Measurements from ENCODE around the gene COL4A1.
"Not testable (repeated sequence)": the region's sequence is repeated elsewhere in the genome, so short reads cannot be mapped to it uniquely, and the experiment has no call there.

The COL4A1 gene

DNA sequence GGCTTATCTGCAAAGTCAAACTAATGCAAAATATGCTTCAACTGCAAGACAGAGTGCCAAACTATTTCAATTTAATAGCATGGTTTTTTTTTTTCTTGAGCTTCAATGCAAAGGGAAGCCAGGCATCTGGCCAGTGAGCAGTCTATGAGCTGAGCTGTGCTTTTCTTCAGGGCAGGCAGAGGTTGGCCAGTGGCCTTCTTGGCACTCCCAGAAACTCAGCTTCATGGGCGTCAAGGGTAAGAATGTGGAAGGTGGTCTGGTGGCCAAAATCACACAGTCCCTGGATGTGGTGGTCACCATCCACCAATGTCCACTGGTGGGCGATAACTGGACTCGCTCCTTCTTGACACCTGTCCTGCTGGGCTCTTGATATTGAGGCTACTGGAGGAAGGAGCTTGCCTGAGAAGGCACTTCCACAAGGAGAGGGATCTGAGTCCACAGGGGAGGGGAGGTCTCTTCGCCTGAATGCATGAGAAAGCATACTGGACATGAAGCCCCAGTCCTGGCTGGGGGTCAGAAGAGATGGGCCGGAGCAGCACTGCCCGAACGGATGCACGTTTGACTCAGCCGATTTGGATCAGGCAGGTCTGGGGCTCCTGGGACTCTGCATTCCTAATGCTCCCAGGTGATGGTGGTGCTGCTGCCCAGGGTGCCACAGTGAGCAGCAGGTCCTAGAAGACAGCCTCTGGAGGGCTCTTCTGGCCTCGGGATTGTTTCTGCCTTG, 17.2 kb upstream of the COL4A1 start:
- TF ChIP-seq, protein P1, sequence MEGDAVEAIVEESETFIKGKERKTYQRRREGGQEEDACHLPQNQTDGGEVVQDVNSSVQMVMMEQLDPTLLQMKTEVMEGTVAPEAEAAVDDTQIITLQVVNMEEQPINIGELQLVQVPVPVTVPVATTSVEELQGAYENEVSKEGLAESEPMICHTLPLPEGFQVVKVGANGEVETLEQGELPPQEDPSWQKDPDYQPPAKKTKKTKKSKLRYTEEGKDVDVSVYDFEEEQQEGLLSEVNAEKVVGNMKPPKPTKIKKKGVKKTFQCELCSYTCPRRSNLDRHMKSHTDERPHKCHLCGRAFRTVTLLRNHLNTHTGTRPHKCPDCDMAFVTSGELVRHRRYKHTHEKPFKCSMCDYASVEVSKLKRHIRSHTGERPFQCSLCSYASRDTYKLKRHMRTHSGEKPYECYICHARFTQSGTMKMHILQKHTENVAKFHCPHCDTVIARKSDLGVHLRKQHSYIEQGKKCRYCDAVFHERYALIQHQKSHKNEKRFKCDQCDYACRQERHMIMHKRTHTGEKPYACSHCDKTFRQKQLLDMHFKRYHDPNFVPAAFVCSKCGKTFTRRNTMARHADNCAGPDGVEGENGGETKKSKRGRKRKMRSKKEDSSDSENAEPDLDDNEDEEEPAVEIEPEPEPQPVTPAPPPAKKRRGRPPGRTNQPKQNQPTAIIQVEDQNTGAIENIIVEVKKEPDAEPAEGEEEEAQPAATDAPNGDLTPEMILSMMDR (IDR thresholded peaks at IDR 0.05; ENCODE audit: extremely low read depth, missing control alignments): no peak
- no peak for DNase-seq (ENCODE audit: low spot score)

DNA sequence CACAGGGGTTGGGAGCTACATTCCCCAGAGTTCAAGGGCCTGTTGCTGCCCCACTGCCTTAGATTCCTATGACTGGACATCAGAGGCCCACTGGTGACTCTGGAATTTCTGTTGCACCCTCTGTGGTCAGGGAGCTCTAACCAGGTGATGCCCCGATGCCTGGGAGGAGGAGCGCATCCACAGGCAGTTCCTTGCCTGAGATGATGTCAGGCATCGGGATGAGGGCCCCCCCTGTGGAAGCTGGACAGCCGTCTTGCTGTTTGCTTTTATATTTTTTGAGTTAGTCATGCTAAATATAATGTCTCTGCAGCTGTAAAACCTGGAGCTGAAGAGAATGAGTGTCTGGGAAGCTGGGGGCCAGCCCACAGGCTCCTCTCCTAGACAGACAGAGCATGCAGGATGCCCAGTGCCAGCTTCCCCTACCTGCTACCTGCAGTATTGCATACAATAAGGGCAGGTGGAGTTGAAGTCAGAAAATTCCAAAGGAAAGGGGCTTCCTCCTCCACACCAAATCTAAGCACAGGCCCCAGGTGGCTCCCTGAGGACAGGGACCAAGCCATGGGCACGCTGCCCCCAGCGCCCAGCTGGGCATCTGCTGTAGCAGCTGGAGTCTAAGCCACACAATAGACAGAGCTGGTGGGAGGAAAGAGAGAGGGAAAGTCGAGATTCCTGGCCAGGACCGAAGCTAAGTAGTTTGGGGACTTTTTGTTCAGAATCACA, 16.4 kb upstream of the COL4A1 start:
- DNase-seq (ENCODE audit: low spot score): no peak
- TF ChIP-seq, protein P1 (IDR thresholded peaks at IDR 0.05; ENCODE audit: extremely low read depth, missing control alignments): no peak

DNA sequence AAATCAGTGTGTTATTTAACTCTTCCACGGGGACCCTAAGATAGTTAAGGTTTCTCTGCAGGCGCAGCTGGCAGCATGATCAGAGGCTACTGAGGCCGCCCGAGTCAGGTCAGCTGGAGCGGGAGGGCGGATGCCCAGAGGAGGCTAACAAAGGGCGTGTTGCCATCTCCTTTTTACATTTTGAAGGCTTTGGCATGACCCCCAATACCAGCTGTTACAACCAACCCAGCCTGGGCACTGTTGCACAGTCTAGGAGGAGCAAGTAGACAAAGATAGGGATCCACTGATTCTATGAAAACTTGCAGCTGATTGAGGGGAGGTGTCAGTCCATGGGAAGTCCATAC, 15.8 kb upstream of the COL4A1 start:
- no peak for DNase-seq (ENCODE audit: low spot score)
- TF ChIP-seq, protein P1 (IDR thresholded peaks at IDR 0.05; ENCODE audit: extremely low read depth, missing control alignments): no peak

DNA sequence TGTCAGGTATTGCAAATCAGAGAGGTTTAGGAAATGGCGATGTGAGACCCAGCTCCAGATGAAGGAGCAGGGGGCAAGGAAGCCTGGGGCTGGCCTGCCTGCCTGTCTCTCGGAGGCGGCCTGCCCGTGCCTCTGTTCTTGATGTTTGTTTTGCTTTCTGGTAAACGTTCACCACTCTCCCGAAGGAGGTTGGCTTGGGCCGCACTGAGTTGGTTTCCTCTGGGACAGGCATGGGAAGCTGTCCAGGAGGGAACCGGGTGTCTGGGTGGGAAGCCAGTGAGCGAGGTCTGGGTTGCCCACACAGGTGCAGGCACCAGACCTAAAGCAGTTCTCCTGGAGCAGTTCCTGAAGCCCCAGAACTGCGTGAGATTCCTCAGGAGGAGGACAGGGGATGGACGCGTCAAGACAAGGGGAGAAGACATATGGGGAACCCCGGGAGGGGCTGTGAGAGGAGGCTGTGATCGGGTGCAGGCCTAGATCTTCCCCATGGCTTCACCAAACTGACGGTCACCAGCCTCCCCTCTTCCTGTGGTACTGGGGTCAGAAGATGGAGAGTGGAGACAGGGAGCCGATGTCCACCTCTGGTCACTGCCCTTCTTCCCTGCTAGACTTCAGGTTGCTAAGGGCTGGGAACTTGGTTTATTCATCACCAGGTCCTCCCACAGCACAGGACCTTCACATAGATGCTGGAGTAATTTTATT, 15.3 kb upstream of the COL4A1 start:
- DNase-seq (ENCODE audit: low spot score): no peak
- TF ChIP-seq, protein P1 (IDR thresholded peaks at IDR 0.05; ENCODE audit: extremely low read depth, missing control alignments): no peak

DNA sequence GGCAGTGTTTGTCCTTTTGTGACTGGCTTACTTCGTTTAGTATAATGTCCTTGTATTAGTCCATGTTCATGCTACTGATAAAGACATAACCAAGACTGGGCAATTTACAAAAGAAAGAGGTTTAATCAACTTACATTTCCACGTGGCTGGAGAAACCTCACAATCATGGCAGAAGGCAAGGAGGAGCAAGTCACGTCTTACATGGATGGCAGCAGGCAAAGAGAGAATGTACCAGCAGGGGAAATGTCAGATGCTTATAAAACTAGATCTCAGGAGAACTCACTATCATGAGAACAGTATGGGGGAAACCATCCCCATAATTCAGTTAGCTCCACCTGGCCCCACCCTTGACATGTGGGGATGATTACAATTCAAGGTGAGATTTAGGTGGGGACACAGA, 14.6 kb upstream of the COL4A1 start:
- DNase-seq (ENCODE audit: low spot score): not testable (repeated sequence)

DNA sequence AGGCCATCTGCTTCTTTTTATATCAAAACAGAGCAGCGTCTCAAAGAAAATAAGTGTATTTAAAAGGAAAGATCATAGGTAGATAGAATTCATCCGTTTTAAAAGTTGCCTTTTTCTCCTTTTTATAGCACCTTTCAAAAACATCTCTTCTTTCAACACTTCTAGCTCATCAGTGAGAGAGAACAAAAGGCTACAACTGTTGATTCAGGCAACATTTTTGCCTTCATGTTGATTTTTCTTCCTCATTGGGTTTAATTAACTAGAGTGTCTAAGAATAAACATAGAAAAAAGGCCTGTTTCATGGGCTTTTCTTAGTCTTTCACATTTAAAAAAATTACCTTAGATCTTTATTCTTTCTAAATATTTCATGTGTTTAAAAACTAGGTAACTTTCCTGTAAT, 13.7 kb upstream of the COL4A1 start:
- TF ChIP-seq, protein P1 (IDR thresholded peaks at IDR 0.05; ENCODE audit: extremely low read depth, missing control alignments): no peak
- no peak for DNase-seq (ENCODE audit: low spot score)

DNA sequence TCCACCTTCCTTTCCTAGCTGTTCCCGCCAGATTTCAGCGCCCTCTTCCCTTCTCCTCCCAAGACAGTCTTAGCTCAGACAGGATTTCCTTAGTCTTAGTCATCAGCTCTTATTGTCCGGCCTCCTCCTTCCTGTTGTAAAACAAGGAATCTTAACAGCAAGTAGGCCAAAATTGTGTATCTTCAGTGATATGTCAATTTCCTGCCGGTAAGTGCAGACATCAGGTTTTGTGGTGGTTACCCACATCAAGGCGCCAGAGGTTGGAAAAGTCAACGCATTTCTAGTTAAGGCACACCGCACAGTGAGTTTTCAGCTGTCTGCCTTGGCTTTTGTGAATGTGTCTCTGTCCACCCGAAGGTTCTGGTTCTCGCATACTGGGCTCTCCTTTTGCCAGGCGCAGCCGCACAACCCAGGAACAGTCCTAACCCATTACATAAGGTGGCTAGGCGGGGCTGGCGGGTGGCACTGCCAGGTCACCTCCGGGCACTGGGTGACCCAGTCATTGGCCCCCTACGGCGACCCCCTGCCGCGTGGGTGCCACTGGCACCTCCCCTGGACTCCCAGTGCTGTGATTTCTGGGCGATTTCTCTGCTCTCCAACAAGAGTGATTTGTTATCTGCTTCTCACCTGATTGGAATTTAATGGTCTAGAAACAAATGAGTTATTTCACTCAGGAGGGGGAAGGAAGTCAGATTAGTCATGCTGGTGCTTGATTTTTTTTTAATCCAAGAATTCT, 13.0 kb upstream of the COL4A1 start:
- DNase-seq (ENCODE audit: low spot score): no peak
- TF ChIP-seq, protein P1 (IDR thresholded peaks at IDR 0.05; ENCODE audit: extremely low read depth, missing control alignments): no peak
